Nephron progenitor cell (in vitro differentiated cells): ENCODE measurements around the gene ZNF599.

ENCODE experiments used
- DNase-seq: peaks from one replicate; pipeline ENCODE4 v3.0.0; 2021
- H3K27ac Mint-ChIP-seq: 2 replicates; pipeline ENCODE4 v1.8.0; 2021; ENCODE audit warnings: mild to moderate bottlenecking, moderate library complexity, mixed read lengths
- H3K27me3 Mint-ChIP-seq: 2 replicates; pipeline ENCODE4 v1.8.0; 2021; ENCODE audit warnings: mild to moderate bottlenecking, low read depth, mixed read lengths; ENCODE audit not compliant: poor library complexity
- H3K36me3 Mint-ChIP-seq: 2 replicates; pipeline ENCODE4 v1.8.0; 2021; ENCODE audit warnings: low read depth, mixed read lengths
- H3K4me1 Mint-ChIP-seq: 2 replicates; pipeline ENCODE4 v1.8.0; 2021; ENCODE audit warnings: mixed read lengths
- H3K4me3 Mint-ChIP-seq: 2 replicates; pipeline ENCODE4 v1.8.0; 2021; ENCODE audit warnings: mild to moderate bottlenecking, moderate library complexity, mixed read lengths
- H3K9me3 Mint-ChIP-seq: 2 replicates; pipeline ENCODE4 v1.8.0; 2021; ENCODE audit warnings: mild to moderate bottlenecking, moderate library complexity, mixed read lengths
- TF ChIP-seq, protein P1 (sequence below): fragments of 200-600 bp; sonication (generic); IDR thresholded peaks from 2 replicates; pipeline ENCODE4 v1.5.0; 2021; ENCODE audit warnings: antibody characterized with exemption

Gene ZNF599

GRCh38 chr19:34786236-34786635 is 13.2 kb upstream of the ZNF599 start:
- Mint-ChIP-seq H3K27ac (no peak overlapping the region), H3K9me3 (peaks cover 42% of the 10 kb centered on the region), H3K27me3 (peaks cover 30% of the 10 kb centered on the region), H3K4me3 (no peak overlapping the region), H3K36me3 (no peaks in the 10 kb centered on the region), H3K4me1 (no peaks in the 10 kb centered on the region)
- no peak for DNase-seq
- TF ChIP-seq, protein P1, sequence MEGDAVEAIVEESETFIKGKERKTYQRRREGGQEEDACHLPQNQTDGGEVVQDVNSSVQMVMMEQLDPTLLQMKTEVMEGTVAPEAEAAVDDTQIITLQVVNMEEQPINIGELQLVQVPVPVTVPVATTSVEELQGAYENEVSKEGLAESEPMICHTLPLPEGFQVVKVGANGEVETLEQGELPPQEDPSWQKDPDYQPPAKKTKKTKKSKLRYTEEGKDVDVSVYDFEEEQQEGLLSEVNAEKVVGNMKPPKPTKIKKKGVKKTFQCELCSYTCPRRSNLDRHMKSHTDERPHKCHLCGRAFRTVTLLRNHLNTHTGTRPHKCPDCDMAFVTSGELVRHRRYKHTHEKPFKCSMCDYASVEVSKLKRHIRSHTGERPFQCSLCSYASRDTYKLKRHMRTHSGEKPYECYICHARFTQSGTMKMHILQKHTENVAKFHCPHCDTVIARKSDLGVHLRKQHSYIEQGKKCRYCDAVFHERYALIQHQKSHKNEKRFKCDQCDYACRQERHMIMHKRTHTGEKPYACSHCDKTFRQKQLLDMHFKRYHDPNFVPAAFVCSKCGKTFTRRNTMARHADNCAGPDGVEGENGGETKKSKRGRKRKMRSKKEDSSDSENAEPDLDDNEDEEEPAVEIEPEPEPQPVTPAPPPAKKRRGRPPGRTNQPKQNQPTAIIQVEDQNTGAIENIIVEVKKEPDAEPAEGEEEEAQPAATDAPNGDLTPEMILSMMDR: no peak

DNA sequence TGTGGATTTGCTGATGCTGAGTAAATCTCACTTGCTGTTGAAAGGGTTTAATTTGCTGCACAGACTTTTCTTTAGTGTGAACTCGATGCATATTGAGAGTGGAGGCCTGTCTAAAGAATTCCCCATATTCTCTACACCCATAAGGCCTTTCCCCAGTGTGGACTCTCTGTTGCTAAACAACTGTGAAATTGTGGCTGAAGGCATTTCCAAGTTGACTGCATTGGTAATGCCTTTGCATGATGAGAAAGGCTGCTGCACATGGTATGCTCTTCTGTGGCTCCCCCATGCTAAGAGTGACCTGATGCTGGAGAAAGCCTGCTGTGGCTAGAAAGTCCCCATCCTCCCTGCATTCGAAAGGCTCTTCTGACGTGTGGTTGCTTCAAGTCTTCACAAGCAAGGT is 6.6 kb upstream of the ZNF599 start:
- Mint-ChIP-seq H3K4me3 (no peak overlapping the region), H3K9me3 (peaks cover 59% of the 10 kb centered on the region), H3K27ac (no peak overlapping the region), H3K27me3 (peaks cover 17% of the 10 kb centered on the region), H3K4me1 (no peaks in the 10 kb centered on the region), H3K36me3 (no peaks in the 10 kb centered on the region)
- no peak for DNase-seq
- TF ChIP-seq, protein P1: no peak

DNA sequence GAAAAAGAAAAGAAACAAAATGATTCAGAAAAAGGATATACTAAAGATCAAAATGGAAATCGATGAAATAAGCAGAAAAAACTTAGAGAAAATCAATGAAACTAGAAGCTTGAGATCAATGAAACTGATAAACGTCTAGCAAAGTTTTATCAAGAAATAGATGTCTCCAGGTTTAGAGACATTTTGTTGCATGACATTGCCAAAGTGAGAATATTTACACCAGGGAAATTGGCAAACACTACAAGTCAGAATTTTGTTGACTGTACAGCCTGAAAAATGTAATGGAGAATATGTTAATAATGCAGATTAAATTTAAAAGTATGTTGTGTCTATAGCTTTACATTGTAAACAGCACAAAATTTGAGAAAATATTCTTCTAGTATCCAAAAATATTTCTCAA is 5.3 kb upstream of the ZNF599 start:
- no peak overlapping the region for H3K27ac Mint-ChIP-seq
- no peak for DNase-seq
- no peaks in the 10 kb centered on the region for H3K36me3 Mint-ChIP-seq
- TF ChIP-seq, protein P1: no peak
- peaks cover 59% of the 10 kb centered on the region for H3K9me3 Mint-ChIP-seq
- H3K4me3 Mint-ChIP-seq: no peak overlapping the region
- peaks cover under 1% of the 10 kb centered on the region for H3K4me1 Mint-ChIP-seq
- peaks cover 21% of the 10 kb centered on the region for H3K27me3 Mint-ChIP-seq

DNA sequence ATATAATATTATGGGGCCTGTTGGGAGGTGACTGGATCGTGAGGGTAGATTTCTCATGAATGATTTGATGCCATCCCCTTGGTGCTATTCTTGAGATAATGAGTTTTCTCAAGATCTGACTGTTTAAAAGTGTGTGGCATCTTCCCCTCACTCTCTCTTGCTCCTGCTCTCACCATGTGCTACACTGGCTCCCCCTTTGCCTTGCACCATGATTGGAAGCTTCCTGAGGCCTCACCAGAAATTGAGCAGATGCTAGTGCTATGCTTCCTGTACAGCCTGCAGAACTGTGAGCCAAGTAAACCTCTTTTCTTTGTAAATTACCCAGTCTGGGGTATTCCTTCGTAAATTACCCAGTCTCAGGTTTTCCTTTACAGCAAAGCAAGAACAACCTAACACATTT is 1.8 kb upstream of the ZNF599 start:
- no peak for DNase-seq
- TF ChIP-seq, protein P1: no peak
- Mint-ChIP-seq H3K4me1 (peaks cover 19% of the 10 kb centered on the region), H3K9me3 (peaks cover 63% of the 10 kb centered on the region), H3K4me3 (no peak overlapping the region), H3K27me3 (peaks cover 12% of the 10 kb centered on the region), H3K36me3 (peaks cover 22% of the 10 kb centered on the region), H3K27ac (no peak overlapping the region)

DNA sequence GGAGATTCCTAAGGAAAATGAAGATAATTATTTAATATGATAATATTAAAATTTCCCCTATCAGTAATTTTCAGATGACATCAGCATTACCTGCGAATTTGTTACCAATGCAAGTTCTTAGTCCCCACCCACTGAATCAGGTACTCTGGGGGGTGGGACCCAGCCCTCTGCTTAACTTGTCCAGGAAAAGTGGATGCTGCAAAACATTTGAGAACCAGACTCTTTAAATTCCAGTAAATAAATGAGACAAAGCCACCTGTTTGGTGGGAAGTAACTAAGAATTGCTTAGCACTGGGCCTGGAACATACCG is 495 bp upstream of the ZNF599 start:
- no peak for DNase-seq
- H3K9me3 Mint-ChIP-seq: peaks cover 56% of the 10 kb centered on the region
- peaks cover 9% of the 10 kb centered on the region for H3K27me3 Mint-ChIP-seq
- H3K4me1 Mint-ChIP-seq: peaks cover 19% of the 10 kb centered on the region
- TF ChIP-seq, protein P1: no peak
- peak overlapping the region; percentile 86 for H3K4me3 Mint-ChIP-seq
- peaks cover 35% of the 10 kb centered on the region for H3K36me3 Mint-ChIP-seq
- no peak overlapping the region for H3K27ac Mint-ChIP-seq

DNA sequence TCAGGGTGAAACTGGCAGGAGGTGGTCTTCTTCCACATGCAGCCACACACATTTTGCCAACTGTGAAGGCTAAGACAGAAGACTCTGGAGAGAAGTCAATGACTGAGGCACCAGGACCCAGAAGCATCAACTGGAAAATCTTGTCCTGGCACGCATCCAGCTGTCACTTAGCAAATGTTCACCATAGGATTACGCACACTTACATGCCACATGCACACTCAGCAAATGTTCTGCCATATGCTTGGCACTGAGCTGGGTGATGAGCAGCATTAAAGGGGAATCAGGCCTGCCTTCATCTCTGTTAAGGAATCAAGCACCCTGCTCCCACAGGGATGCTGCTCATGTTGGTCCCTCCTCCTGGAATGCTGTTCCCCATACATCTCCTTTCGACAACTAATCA is 5.1 kb downstream of the ZNF599 start:
- Mint-ChIP-seq H3K36me3 (peaks cover 91% of the 10 kb centered on the region), H3K27ac (no peak overlapping the region), H3K9me3 (peaks cover 52% of the 10 kb centered on the region), H3K4me1 (peaks cover 15% of the 10 kb centered on the region), H3K4me3 (no peak overlapping the region), H3K27me3 (peaks cover 4% of the 10 kb centered on the region)
- no peak for DNase-seq
- TF ChIP-seq, protein P1: no peak
